Measurements from ENCODE around the gene TCTA.

The TCTA gene

GRCh38 chr3:49454458-49454857 is 42.2 kb downstream of the TCTA start:
- no peak for TF ChIP-seq CTCF (IDR thresholded peaks at IDR 0.05; ENCODE audit: extremely low read depth, missing control alignments)
- DNase-seq (ENCODE audit: low spot score), result peak; percentile 7

- DNase-seq (ENCODE audit: low spot score), result no peak
- no peak for TF ChIP-seq CTCF (IDR thresholded peaks at IDR 0.05; ENCODE audit: extremely low read depth, missing control alignments)
Measured at GRCh38 chr3:49454898-49455681, 42.9 kb downstream of the TCTA start.

GRCh38 chr3:49456466-49456865 is 44.2 kb downstream of the TCTA start:
- no peak for DNase-seq (ENCODE audit: low spot score)
- no peak for TF ChIP-seq CTCF (IDR thresholded peaks at IDR 0.05; ENCODE audit: extremely low read depth, missing control alignments)

- TF ChIP-seq CTCF (IDR thresholded peaks at IDR 0.05; ENCODE audit: extremely low read depth, missing control alignments), result no peak
- DNase-seq (ENCODE audit: low spot score), result no peak
Measured at GRCh38 chr3:49460188-49460890, 48.1 kb downstream of the TCTA start.

- no peak for DNase-seq (ENCODE audit: low spot score)
- TF ChIP-seq CTCF (IDR thresholded peaks at IDR 0.05; ENCODE audit: extremely low read depth, missing control alignments), result no peak
Measured at GRCh38 chr3:49460956-49461355, 48.7 kb downstream of the TCTA start.

- DNase-seq (ENCODE audit: low spot score), result peak; percentile 23
- no peak for TF ChIP-seq CTCF (IDR thresholded peaks at IDR 0.05; ENCODE audit: extremely low read depth, missing control alignments)
Measured at GRCh38 chr3:49461443-49462171, 49.4 kb downstream of the TCTA start.

- no peak for DNase-seq (ENCODE audit: low spot score)
- no peak for TF ChIP-seq CTCF (IDR thresholded peaks at IDR 0.05; ENCODE audit: extremely low read depth, missing control alignments)
Measured at GRCh38 chr3:49462222-49462621, 50.0 kb downstream of the TCTA start.
